Measurements from ENCODE around the gene RGS1.

RGS1 gene

GRCh38 chr1:192552760-192553191 is 22.8 kb upstream of the RGS1 start:
- in situ Hi-C loops (cut with MboI; ENCODE audit: low sequenced_read_pairs): no loop called here

DNA sequence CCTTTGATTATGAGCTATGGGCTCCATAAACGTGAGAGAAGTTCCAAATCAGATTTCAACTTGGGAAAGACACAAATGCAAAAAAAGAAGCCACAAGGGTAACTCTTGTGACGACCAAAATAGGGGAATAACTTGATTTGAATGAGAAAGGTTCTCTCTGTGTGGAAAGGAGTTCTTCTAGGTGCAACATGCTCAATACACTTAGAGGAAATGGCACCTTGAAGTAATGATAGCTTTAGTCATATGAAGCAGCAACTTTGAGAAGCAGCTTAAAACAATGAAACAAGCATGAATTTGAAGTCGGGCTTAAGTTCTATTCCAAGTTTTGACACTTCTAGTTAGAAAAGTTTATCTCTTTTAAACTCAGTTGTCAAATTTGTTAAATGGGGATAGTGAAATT is 21.8 kb upstream of the RGS1 start:
- in situ Hi-C loops (cut with MboI; ENCODE audit: low sequenced_read_pairs): no loop called here

DNA sequence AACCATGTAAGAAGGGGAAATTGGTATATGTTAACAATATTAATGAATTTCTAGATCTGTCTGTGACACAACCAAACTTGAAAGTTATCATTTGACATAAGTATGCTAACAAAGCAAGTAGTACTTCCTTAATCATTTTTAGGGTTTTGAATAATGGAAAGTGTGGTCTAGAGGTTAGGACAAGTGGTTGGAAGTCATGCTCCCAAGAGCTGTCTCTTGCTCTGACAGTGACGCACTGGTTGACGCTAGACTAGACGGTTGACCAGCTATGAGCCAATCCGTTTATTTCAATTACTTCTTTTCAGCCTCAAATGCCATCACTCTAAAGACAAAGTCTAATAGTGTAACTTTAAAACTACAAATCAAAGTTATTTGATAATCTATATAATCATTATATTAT is 20.7 kb upstream of the RGS1 start:
- in situ Hi-C loops (cut with MboI; ENCODE audit: low sequenced_read_pairs): no loop called here

- in situ Hi-C loops (cut with MboI; ENCODE audit: low sequenced_read_pairs): no loop called here
Measured at GRCh38 chr1:192555399-192555798, 20.2 kb upstream of the RGS1 start.

- in situ Hi-C loops (cut with MboI; ENCODE audit: low sequenced_read_pairs): no loop called here
Measured at GRCh38 chr1:192557841-192558595, 17.6 kb upstream of the RGS1 start.

DNA sequence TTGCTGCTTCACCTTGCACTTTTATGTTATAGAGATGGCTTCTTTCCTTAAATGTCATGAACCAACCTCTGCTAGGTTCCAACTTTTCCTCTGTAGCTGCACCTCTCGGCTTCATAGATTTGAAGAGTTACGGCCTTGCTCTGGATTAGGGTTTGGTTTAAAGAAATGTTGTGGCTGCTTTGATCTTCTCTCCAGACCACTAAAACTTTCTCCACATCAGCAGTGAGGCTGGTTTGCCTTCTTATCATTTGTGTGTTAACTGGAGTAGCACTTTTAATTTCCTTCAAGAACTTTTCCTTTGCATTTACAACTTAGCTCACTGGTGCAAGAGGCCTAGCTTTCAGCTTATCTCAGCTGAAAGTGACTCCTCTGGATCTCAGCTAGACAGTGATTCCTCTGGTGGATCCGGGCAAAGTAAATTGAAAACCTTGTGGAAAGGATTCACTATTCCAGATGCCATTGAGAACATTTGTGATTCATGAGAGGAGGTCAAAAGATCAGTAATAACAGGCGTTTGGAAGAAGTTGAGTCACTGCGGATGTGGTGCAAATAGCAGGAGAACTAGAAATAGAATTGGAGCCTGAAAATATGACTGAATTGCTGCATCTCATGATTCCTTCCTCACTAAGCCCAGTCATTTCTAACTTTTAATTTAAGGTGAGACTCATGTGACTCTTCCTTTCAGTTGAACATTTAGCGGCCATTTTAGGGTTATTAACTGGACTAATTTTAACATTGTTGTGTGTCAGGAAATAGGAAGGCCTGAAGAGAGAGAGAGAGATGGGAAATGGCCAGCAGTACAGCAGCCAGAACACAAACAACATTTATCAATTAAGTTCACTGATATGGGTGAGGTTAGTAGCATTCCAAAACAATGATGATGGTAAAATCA is 16.2 kb upstream of the RGS1 start:
- in situ Hi-C loops (cut with MboI; ENCODE audit: low sequenced_read_pairs): no loop called here

- in situ Hi-C loops (cut with MboI; ENCODE audit: low sequenced_read_pairs): no loop called here
Measured at GRCh38 chr1:192561301-192561700, 14.3 kb upstream of the RGS1 start.

- in situ Hi-C loops (cut with MboI; ENCODE audit: low sequenced_read_pairs): no loop called here
Measured at GRCh38 chr1:192563129-192563528, 12.4 kb upstream of the RGS1 start.

- in situ Hi-C loops (cut with MboI; ENCODE audit: low sequenced_read_pairs): no loop called here
Measured at GRCh38 chr1:192564099-192564498, 11.5 kb upstream of the RGS1 start.

GRCh38 chr1:192565946-192566345 is 9.6 kb upstream of the RGS1 start:
- in situ Hi-C loops (cut with MboI; ENCODE audit: low sequenced_read_pairs): no loop called here

DNA sequence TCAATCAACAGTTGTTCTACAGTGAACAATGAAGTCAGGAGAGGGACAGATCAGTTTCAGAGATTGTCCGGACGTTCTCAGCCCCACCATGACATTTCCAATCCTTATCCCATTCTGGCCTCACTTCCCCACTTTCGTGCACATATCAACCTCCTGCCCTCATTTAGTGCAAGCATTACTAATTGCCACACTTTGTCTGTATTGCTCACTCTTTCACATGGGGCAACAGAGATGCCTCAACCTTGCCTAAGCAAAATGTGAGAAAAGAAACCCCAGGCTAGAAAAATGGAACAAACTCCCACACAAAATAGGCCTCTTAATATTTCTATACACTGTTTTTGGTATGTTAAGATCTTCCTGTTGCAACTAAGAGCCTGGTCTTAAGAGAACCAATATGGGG is 8.9 kb upstream of the RGS1 start:
- in situ Hi-C loops (cut with MboI; ENCODE audit: low sequenced_read_pairs): no loop called here

DNA sequence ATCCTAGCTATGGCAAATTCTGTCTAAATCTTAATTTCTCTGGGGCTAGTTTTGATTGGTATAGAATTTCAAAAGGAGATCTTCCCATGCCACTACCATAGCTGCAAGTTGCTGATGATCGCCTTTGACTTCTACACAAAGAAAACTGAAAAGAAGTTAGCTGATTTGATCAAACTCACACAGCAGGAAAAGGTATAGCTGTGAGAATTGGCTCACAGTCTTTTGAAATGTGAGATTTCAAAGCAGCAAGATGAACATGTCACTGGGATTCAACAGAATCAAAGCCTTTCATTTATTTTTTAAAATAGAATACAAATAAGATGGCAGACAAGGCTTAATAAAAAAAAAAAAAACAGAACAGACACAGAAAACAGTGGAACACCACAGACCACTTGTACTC is 7.5 kb upstream of the RGS1 start:
- in situ Hi-C loops (cut with MboI; ENCODE audit: low sequenced_read_pairs): no loop called here

- in situ Hi-C loops (cut with MboI; ENCODE audit: low sequenced_read_pairs): loop anchor here (10.0 kb wide), 1 partner anchor 57 kb away; no protein-coding TSS in a partner anchor
Measured at GRCh38 chr1:192571668-192572067, 3.9 kb upstream of the RGS1 start.

DNA sequence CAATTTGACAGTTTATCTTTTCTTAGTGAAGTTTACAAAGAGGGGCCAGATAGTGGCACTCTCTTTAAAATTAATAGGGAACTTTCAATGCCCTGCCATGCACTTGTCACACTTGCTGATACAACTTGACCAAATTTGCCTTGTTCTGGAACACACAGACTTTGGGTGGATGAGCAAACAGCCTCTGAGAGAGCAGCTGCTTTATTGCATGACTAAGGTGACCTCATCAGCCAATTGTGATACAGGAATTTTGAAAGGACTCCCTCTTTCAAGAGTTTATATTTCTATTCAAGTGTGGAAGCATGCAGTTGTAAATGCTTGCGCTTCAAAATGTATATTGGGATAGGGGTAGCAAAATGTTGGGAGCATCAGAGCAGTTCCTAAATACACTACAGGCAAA is 2.1 kb upstream of the RGS1 start:
- in situ Hi-C loops (cut with MboI; ENCODE audit: low sequenced_read_pairs): loop anchor here (10.0 kb wide), 1 partner anchor 59 kb away; no protein-coding TSS in a partner anchor

- in situ Hi-C loops (cut with MboI; ENCODE audit: low sequenced_read_pairs): loop anchor here (10.0 kb wide), 1 partner anchor 59 kb away; no protein-coding TSS in a partner anchor
Measured at GRCh38 chr1:192574073-192574472, 1.5 kb upstream of the RGS1 start.

GRCh38 chr1:192576190-192577144 is 894 bp downstream of the RGS1 start:
- in situ Hi-C loops (cut with MboI; ENCODE audit: low sequenced_read_pairs): loop anchor here (10.0 kb wide), 1 partner anchor 62 kb away; no protein-coding TSS in a partner anchor

- in situ Hi-C loops (cut with MboI; ENCODE audit: low sequenced_read_pairs): loop anchor here (10.0 kb wide), 1 partner anchor 63 kb away; no protein-coding TSS in a partner anchor
Measured at GRCh38 chr1:192577145-192578140, 1.9 kb downstream of the RGS1 start.

DNA sequence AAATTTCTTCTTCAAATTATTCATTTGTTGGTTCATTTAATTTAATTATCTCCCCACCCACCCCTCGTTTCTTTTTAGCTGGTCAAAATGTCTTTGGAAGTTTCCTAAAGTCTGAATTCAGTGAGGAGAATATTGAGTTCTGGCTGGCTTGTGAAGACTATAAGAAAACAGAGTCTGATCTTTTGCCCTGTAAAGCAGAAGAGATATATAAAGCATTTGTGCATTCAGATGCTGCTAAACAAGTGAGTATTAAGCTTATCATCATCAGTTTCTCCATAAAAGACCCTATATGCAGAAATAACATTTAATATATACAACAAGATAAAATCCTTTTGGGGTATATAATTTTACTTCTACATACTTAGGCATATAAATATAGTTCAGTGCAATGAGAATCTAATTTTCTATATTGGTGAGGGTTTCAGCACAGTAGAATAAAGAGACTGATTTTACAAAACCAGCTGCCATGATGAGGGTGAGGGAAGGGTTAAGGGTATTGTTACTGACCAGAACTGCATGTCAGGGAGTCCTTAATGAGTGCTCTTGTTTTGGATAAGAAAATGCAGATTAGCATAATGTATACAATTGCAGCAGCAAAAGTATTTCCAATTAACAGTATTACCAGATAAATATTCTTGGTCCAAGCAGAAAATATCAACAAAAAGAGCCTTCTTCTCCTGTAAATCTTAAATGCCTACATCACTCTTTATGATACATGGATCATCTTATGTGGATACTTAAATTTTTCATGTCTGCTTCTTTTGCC is 2.8 kb downstream of the RGS1 start:
- in situ Hi-C loops (cut with MboI; ENCODE audit: low sequenced_read_pairs): loop anchor here (10.0 kb wide), 1 partner anchor 64 kb away; no protein-coding TSS in a partner anchor
